ENCODE data around the gene KDM4C. TPM values are rescaled to one million over a fixed set of nuclear protein-coding genes. Genes with fewer than 3 reads are reported as not detected.

KDM4C gene
- total RNA-seq, 2 donors from 2014 or later: 12.8 to 31.5 TPM

GRCh38 chr9:6960777-6961176 is 203.0 kb downstream of the KDM4C start:
- Mint-ChIP-seq H3K36me3 (ENCODE audit: low read depth) (peaks cover 4% of the 10 kb centered on the region), H3K27me3 (ENCODE audit: insufficient read depth) (no peaks in the 10 kb centered on the region), H3K27ac (no peak overlapping the region), H3K4me1 (peaks cover 4% of the 10 kb centered on the region), H3K9me3 (no peaks in the 10 kb centered on the region), H3K4me3 (no peak overlapping the region)
- Histone ChIP-seq H3K4me3 (ENCODE audit: low read length) (no peak overlapping the region), H3K9me3 (ENCODE audit: control insufficient read depth, low read length) (no peaks in the 10 kb centered on the region), H3K27me3 (ENCODE audit: control insufficient read depth, insufficient read depth, low read length, poor library complexity, severe bottlenecking) (no peaks in the 10 kb centered on the region), H3K9ac (ENCODE audit: extremely low read depth, low read length, poor library complexity, severe bottlenecking) (no peak overlapping the region), H3K36me3 (ENCODE audit: control insufficient read depth, insufficient read depth, low read length) (peaks cover 3% of the 10 kb centered on the region), H3K4me1 (ENCODE audit: control insufficient read depth, insufficient read depth, low read length) (no peaks in the 10 kb centered on the region), H3K27ac (ENCODE audit: low read depth, low read length) (no peak overlapping the region)
- no peak for TF ChIP-seq CTCF (conservative IDR thresholded peaks at IDR 0.05)
- no peak for DNase-seq
- 83 to 90% methylated on average over 3 of the region's 3 CpGs for WGBS, 2 experiments (ENCODE audit: insufficient coverage in 1 of 2, insufficient read length in 1 of 2)

GRCh38 chr9:6961845-6962522 is 204.2 kb downstream of the KDM4C start:
- Histone ChIP-seq H3K9ac (ENCODE audit: extremely low read depth, low read length, poor library complexity, severe bottlenecking) (no peak overlapping the region), H3K27me3 (ENCODE audit: control insufficient read depth, insufficient read depth, low read length, poor library complexity, severe bottlenecking) (no peaks in the 10 kb centered on the region), H3K36me3 (ENCODE audit: control insufficient read depth, insufficient read depth, low read length) (peaks cover 3% of the 10 kb centered on the region), H3K4me3 (ENCODE audit: low read length) (no peak overlapping the region), H3K4me1 (ENCODE audit: control insufficient read depth, insufficient read depth, low read length) (no peaks in the 10 kb centered on the region), H3K9me3 (ENCODE audit: control insufficient read depth, low read length) (no peaks in the 10 kb centered on the region), H3K27ac (ENCODE audit: low read depth, low read length) (no peak overlapping the region)
- DNase-seq: no peak
- Mint-ChIP-seq H3K36me3 (ENCODE audit: low read depth) (peaks cover 4% of the 10 kb centered on the region), H3K4me3 (no peak overlapping the region), H3K27ac (no peak overlapping the region), H3K27me3 (ENCODE audit: insufficient read depth) (no peaks in the 10 kb centered on the region), H3K4me1 (peaks cover 4% of the 10 kb centered on the region), H3K9me3 (no peaks in the 10 kb centered on the region)
- 90 to 91% methylated on average over 3 to 5 of the region's 5 CpGs for WGBS, 2 experiments (ENCODE audit: insufficient coverage in 1 of 2, insufficient read length in 1 of 2)
- no peak for TF ChIP-seq CTCF (conservative IDR thresholded peaks at IDR 0.05)

DNA sequence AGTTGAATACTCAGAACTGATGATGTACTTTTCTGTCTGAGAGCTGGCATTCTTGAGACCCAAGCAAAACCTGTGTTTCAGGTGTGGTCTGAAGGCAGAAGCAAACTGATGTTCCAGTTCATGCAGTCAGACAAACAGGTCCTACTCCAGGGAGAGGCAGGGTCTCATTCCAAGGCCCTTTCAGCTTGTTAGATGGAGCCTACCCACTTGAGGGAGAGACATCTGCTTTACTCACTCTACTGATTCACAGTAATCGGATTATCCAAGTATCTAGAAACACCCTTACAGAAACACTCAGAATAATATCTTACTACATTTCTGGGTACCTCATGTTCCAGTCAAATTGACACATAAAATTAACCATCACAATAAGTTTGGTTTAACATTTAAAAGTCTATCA is 207.8 kb downstream of the KDM4C start:
- H3K27ac ChIP-seq (ENCODE audit: low read depth, low read length): no peak overlapping the region
- 88 to 100% methylated on average over 1 of the region's 1 CpG for WGBS, 2 experiments (ENCODE audit: insufficient coverage in 1 of 2, insufficient read length in 1 of 2)
- no peak overlapping the region for H3K4me3 Mint-ChIP-seq

More for the DNA sequence above, 207.8 kb downstream of the KDM4C start:
- H3K36me3 ChIP-seq (ENCODE audit: control insufficient read depth, insufficient read depth, low read length): peaks cover 3% of the 10 kb centered on the region
- H3K9me3 ChIP-seq (ENCODE audit: control insufficient read depth, low read length): no peaks in the 10 kb centered on the region
- H3K4me1 Mint-ChIP-seq: no peaks in the 10 kb centered on the region
- no peaks in the 10 kb centered on the region for H3K4me1 ChIP-seq (ENCODE audit: control insufficient read depth, insufficient read depth, low read length)
- H3K27me3 ChIP-seq (ENCODE audit: control insufficient read depth, insufficient read depth, low read length, poor library complexity, severe bottlenecking): no peaks in the 10 kb centered on the region
- no peak overlapping the region for H3K9ac ChIP-seq (ENCODE audit: extremely low read depth, low read length, poor library complexity, severe bottlenecking)
- no peak for TF ChIP-seq CTCF (conservative IDR thresholded peaks at IDR 0.05)
- DNase-seq: no peak
- H3K27me3 Mint-ChIP-seq (ENCODE audit: insufficient read depth): no peaks in the 10 kb centered on the region
- H3K27ac Mint-ChIP-seq: no peak overlapping the region
- H3K9me3 Mint-ChIP-seq: no peaks in the 10 kb centered on the region
- H3K4me3 ChIP-seq (ENCODE audit: low read length): no peak overlapping the region
- H3K36me3 Mint-ChIP-seq (ENCODE audit: low read depth): no peaks in the 10 kb centered on the region

All from endodermal cell (in vitro differentiated cells).